A549 (cell line): Measurements from ENCODE around the gene DSCAM. TPM values are rescaled to one million over a fixed set of nuclear protein-coding genes. Genes with fewer than 3 reads are reported as not detected.
A peak's percentile ranks its signal among the peaks of the same experiment; 100 is the strongest.

Experiments
- ATAC-seq, 2 experiments: fragments of 200-7000 bp in 1 of 2; fragments of >200 bp in 1 of 2; cut with Nextera tagmentation in 1 of 2; cut with Tn5 transposase in 1 of 2; 3 replicates each; pipeline versions ENCODE4 v1.8.0 to v1.9.1; 2018 to 2020; ENCODE audit warnings: mild to moderate bottlenecking in 1 of 2, moderate library complexity in 1 of 2
- CTCF ChIA-PET: fragments of 300-600 bp; sonication (Branson Sonifier 250); formaldehyde crosslinking; extraction: SDS; loops from one replicate; lab custom pipeline; 2021; ENCODE audit warnings: antibody characterized with exemption, inconsistent platforms; lab: Yijun Ruan, JAX
- POLR2A ChIA-PET: fragments of 350-600 bp; formaldehyde crosslinking; extraction: SDS; loops from one replicate; lab custom pipeline; 2021; ENCODE audit warnings: antibody characterized with exemption, inconsistent platforms; lab: Yijun Ruan, JAX
- DNase-seq, 2 experiments: peaks; one replicate each; pipeline versions ENCODE4 v3.0.0 to v3.0.0-alpha.2; 2011 to 2016; ENCODE audit warnings: low read depth in 1 of 2, low spot score in 1 of 2
- FAIRE-seq: peaks from 2 replicates; lab custom pipeline; 2011; peaks lifted over from hg19 to GRCh38; lab: Jason Lieb, UNC
- H3K27ac ChIP-seq, 2 experiments: fragments of >200 bp; sonication (Bioruptor Twin); formaldehyde crosslinking; 3 replicates each; pipeline ENCODE4 v1.5.1; 2016 to 2017
- H3K4me1 ChIP-seq: fragments of >200 bp; sonication (Bioruptor Twin); formaldehyde crosslinking; 3 replicates; pipeline ENCODE4 v1.6.1; 2016
- H3K4me2 ChIP-seq: fragments of >200 bp; sonication (Bioruptor Twin); formaldehyde crosslinking; 3 replicates; pipeline ENCODE4 v1.6.1; 2016
- H3K4me3 ChIP-seq: fragments of >200 bp; sonication (Bioruptor Twin); formaldehyde crosslinking; 3 replicates; pipeline ENCODE4 v1.5.1; 2016
- H3K9me3 ChIP-seq: fragments of >200 bp; sonication (Bioruptor Twin); formaldehyde crosslinking; 3 replicates; pipeline ENCODE4 v1.6.1; 2016
- BHLHE40 ChIP-seq: IDR thresholded peaks from 2 replicates; pipeline ENCODE4 v1.6.1; 2012; ENCODE audit warnings: low read depth, low read length, inconsistent platforms
- CHD2 ChIP-seq: fragments of 150-350 bp; IDR thresholded peaks from 2 replicates; pipeline ENCODE4 v1.6.1; 2014; ENCODE audit warnings: low read length; ENCODE audit not compliant: partially characterized antibody
- EHF ChIP-seq: fragments of 250-450 bp; sonication (Bioruptor Pico); IDR thresholded peaks from 2 replicates; pipeline ENCODE4 v1.5.0; 2020; ENCODE audit warnings: mild to moderate bottlenecking
- EHMT2 ChIP-seq: fragments of 200-600 bp; sonication (generic); IDR thresholded peaks from 2 replicates; pipeline ENCODE4 v1.6.1; 2016; ENCODE audit warnings: antibody characterized with exemption, low read depth, mild to moderate bottlenecking, moderate library complexity
- ESRRA ChIP-seq: fragments of 150-350 bp; IDR thresholded peaks from 2 replicates; pipeline ENCODE4 v1.6.1; 2014; ENCODE audit warnings: mild to moderate bottlenecking, low read length, borderline replicate concordance
- HDAC2 ChIP-seq: fragments of 200-600 bp; sonication (generic); IDR thresholded peaks from 2 replicates; pipeline ENCODE4 v1.6.1; 2016
- HEYL ChIP-seq: fragments of 250-450 bp; sonication (Bioruptor Pico); IDR thresholded peaks from 2 replicates; pipeline ENCODE4 v1.8.0; 2021; ENCODE audit warnings: mild to moderate bottlenecking, moderate library complexity
- HOXA7 ChIP-seq: fragments of 250-450 bp; sonication (Bioruptor Pico); IDR thresholded peaks from 2 replicates; pipeline ENCODE4 v1.5.0; 2020; ENCODE audit warnings: mild to moderate bottlenecking, moderate library complexity
- HOXB13 ChIP-seq: fragments of 250-450 bp; sonication (Bioruptor Pico); IDR thresholded peaks from 2 replicates; pipeline ENCODE4 v1.5.0; 2020; ENCODE audit warnings: low read depth, mild to moderate bottlenecking, moderate library complexity
- JUNB ChIP-seq: fragments of >200 bp; sonication (Bioruptor Twin); formaldehyde crosslinking; IDR thresholded peaks from 2 replicates; pipeline ENCODE4 v1.6.1; 2016
- KDM5A ChIP-seq: fragments of 200-600 bp; sonication (generic); IDR thresholded peaks from 2 replicates; pipeline ENCODE4 v1.6.1; 2016; ENCODE audit warnings: antibody characterized with exemption, mild to moderate bottlenecking
- MAFK ChIP-seq: fragments of 450-650 bp; IDR thresholded peaks from 2 replicates; pipeline ENCODE4 v1.6.1; 2014; ENCODE audit not compliant: partially characterized antibody
- POLR2AphosphoS2 ChIP-seq: conservative IDR thresholded peaks from 2 replicates; pipeline ENCODE4 v1.6.1; 2012; ENCODE audit warnings: low read length, improper control_type of control experiment, inconsistent platforms
- RAD21 ChIP-seq, 2 experiments: fragments of >200 bp in 1 of 2; sonication (Bioruptor Twin) in 1 of 2; formaldehyde crosslinking in 1 of 2; IDR thresholded peaks in 1 of 2; conservative IDR thresholded peaks in 1 of 2; 2 replicates in 1 of 2; 3 replicates in 1 of 2; pipeline ENCODE4 v1.6.1; 2012 to 2018; ENCODE audit warnings: inconsistent platforms in 1 of 2
- RFX5 ChIP-seq: fragments of 450-650 bp; IDR thresholded peaks from 2 replicates; pipeline ENCODE4 v1.7.1; 2014; ENCODE audit warnings: antibody characterized with exemption, mild to moderate bottlenecking, moderate library complexity
- RNF2 ChIP-seq: fragments of 200-600 bp; sonication (generic); IDR thresholded peaks from 2 replicates; pipeline ENCODE4 v1.6.1; 2016; ENCODE audit warnings: low read depth, mild to moderate bottlenecking, antibody characterized with exemption, moderate library complexity, borderline replicate concordance
- SMC3 ChIP-seq: fragments of >200 bp; sonication (Bioruptor Twin); formaldehyde crosslinking; IDR thresholded peaks from 3 replicates; pipeline ENCODE4 v1.6.1; 2018; ENCODE audit warnings: inconsistent platforms
- SREBF2 ChIP-seq: fragments of 450-650 bp; IDR thresholded peaks from 2 replicates; pipeline ENCODE4 v1.6.1; 2014; ENCODE audit warnings: mild to moderate bottlenecking, moderate library complexity
- ZFP36 ChIP-seq: fragments of 450-650 bp; IDR thresholded peaks from 2 replicates; pipeline ENCODE4 v1.6.1; 2014; ENCODE audit warnings: borderline replicate concordance; ENCODE audit not compliant: partially characterized antibody
- WGBS: methylation state at CpG from one replicate; pipeline ENCODE4 v1.1.6; 2017; ENCODE audit errors: missing lambda C conversion rate; 5-methylcytosine and 5-hydroxymethylcytosine counted together
- polyA plus RNA-seq, 4 experiments: library from polyadenylated mRNA; depleted of rRNA in 3 of 4; stranded (reverse); fragments of >200 nt; fragmentation: RNase III in 1 of 4; extraction: RNeasy Plus Mini Kit Qiagen cat#74134 plus additional on column Dnase treatment in 1 of 4; gene quantifications; 2 replicates in 3 of 4; 3 replicates in 1 of 4; pipeline ENCODE4 v1.2.3, GENCODE V29; 2011 to 2017
- TF ChIP-seq, protein P1 (sequence below): fragments of >200 bp; sonication (Bioruptor Twin); formaldehyde crosslinking; IDR thresholded peaks from 2 replicates; pipeline ENCODE4 v1.6.1; 2016
- TF ChIP-seq, protein P2 (sequence below): fragments of >200 bp; sonication (Bioruptor Twin); formaldehyde crosslinking; IDR thresholded peaks from 3 replicates; pipeline ENCODE4 v1.5.1; 2016
- TF ChIP-seq, protein P3 (sequence below): fragments of >200 bp; sonication (Bioruptor Twin); formaldehyde crosslinking; IDR thresholded peaks from 3 replicates; pipeline ENCODE4 v1.6.1; 2016
- TF ChIP-seq, protein P4 (sequence below): fragments of 200-600 bp; sonication (generic); IDR thresholded peaks from 2 replicates; pipeline ENCODE4 v1.6.1; 2016; ENCODE audit warnings: antibody characterized with exemption, mild to moderate bottlenecking, moderate library complexity

The DSCAM gene
- polyA plus RNA-seq, 2 of the 4 experiments (the other 2 are of a cell fraction) = not detected

DNA sequence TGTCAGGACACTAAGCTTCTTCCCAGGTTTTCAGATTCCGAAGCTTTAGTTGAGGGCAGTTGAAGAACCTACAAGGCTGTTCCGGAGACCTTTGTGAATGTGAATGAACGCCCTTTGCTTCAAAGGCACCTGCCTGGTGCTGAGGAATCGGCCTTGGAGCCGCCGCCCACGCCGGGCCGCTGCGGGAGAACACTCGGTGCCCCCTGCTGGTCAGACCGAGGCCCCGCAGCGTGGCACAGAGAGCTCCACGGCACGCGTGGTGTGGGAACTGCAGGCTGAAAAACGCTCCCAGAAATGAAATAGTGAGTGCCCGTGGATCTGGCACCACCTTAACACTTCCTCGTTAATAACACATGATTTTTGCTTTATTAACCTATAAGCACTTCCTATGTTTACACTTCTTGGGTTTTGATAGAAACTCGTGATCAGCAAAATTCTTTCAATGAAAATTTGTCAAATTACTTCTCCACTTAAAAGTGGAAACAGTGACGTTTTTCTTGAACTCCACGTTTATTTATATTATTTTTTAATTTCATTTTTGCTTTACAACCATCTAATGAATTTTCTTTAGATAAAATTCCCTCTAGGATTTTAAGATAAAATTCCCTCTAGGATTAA, 460.6 kb downstream of the DSCAM start:
- POLR2A ChIA-PET = no interaction called here
- Histone ChIP-seq H3K4me2 (peak overlapping the region; percentile 34; the same call in 1 of the 3 replicates), H3K9me3 (no peaks in the 10 kb centered on the region), H3K27ac (no peak overlapping the region), H3K4me3 (no peak overlapping the region), H3K4me1 (no peaks in the 10 kb centered on the region)
- DNase-seq (peak; percentile 3 to 14), FAIRE-seq (no peak), ATAC-seq (peak; percentile 59 to 74; a peak in 4 of 6 replicates)
- 4% methylated on average over 20 of the region's 23 CpGs for WGBS
- TF ChIP-seq HOXB13 (CRISPR knock-in tag) (no peak), EHF (no peak), RAD21 (conservative IDR thresholded peaks at IDR 0.05 in 1 of 2, IDR thresholded peaks at IDR 0.05 in 1 of 2) (peak in 1 of 2 experiments; percentile 19; a peak in 1 of 5 replicates), EHMT2 (no peak), POLR2AphosphoS2 (no peak), JUNB (no peak), ZFP36 (no peak), CHD2 (no peak), SREBF2 (no peak), ESRRA (no peak), HDAC2 (no peak), SMC3 (peak; percentile 24; the same call in 1 of the 3 replicates), MAFK (peak; percentile 4)
- TF ChIP-seq, protein P1, sequence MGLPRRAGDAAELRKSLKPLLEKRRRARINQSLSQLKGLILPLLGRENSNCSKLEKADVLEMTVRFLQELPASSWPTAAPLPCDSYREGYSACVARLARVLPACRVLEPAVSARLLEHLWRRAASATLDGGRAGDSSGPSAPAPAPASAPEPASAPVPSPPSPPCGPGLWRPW = no peak
- TF ChIP-seq, protein P2, sequence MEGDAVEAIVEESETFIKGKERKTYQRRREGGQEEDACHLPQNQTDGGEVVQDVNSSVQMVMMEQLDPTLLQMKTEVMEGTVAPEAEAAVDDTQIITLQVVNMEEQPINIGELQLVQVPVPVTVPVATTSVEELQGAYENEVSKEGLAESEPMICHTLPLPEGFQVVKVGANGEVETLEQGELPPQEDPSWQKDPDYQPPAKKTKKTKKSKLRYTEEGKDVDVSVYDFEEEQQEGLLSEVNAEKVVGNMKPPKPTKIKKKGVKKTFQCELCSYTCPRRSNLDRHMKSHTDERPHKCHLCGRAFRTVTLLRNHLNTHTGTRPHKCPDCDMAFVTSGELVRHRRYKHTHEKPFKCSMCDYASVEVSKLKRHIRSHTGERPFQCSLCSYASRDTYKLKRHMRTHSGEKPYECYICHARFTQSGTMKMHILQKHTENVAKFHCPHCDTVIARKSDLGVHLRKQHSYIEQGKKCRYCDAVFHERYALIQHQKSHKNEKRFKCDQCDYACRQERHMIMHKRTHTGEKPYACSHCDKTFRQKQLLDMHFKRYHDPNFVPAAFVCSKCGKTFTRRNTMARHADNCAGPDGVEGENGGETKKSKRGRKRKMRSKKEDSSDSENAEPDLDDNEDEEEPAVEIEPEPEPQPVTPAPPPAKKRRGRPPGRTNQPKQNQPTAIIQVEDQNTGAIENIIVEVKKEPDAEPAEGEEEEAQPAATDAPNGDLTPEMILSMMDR = peak; percentile 38; the same call in 2 of the 3 replicates
- TF ChIP-seq, protein P3, sequence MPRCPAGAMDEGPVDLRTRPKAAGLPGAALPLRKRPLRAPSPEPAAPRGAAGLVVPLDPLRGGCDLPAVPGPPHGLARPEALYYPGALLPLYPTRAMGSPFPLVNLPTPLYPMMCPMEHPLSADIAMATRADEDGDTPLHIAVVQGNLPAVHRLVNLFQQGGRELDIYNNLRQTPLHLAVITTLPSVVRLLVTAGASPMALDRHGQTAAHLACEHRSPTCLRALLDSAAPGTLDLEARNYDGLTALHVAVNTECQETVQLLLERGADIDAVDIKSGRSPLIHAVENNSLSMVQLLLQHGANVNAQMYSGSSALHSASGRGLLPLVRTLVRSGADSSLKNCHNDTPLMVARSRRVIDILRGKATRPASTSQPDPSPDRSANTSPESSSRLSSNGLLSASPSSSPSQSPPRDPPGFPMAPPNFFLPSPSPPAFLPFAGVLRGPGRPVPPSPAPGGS = no peak
- CTCF ChIA-PET = interaction anchor here (0.6 to 2.2 kb wide), 15 partner anchors 8 to 463 kb away, joined by 3 to 8 read pairs (median 4); no protein-coding TSS in a partner anchor

DNA sequence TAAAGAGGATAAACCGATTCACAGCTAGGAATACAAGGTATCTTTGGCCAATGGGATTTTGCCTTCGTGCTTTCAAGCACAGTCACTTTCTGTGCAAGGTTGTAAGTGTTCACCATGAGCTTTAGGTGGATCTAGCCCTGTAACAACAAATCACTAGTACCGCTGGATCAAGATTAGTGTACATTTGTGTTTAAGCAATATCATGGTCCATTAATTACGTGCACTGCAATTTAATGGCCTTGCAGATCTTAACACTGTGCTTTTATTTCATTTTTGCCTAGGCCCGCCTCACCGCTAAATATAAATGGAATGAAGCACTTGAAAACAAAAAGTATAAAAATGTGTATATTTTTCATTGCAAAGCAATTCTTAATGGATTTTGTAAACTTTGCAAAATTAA, 461.1 kb downstream of the DSCAM start:
- ChIA-PET POLR2A (no interaction called here), CTCF (interaction anchor here (0.6 to 2.2 kb wide), 15 partner anchors 8 to 462 kb away, joined by 3 to 8 read pairs (median 4); no protein-coding TSS in a partner anchor)
- 19% methylated on average over 6 of the region's 6 CpGs for WGBS
- no peak overlapping the region for H3K4me3 ChIP-seq
- no peak for TF ChIP-seq KDM5A
- no peak for TF ChIP-seq HOXA7 (CRISPR knock-in tag)
- TF ChIP-seq, all 56 proteins: peak for 0
- Histone ChIP-seq H3K27ac (no peak overlapping the region), H3K4me1 (no peaks in the 10 kb centered on the region), H3K9me3 (no peaks in the 10 kb centered on the region), H3K4me2 (peak overlapping the region; percentile 34; the same call in 1 of the 3 replicates)
- ATAC-seq (no peak), DNase-seq (no peak), FAIRE-seq (no peak)

DNA sequence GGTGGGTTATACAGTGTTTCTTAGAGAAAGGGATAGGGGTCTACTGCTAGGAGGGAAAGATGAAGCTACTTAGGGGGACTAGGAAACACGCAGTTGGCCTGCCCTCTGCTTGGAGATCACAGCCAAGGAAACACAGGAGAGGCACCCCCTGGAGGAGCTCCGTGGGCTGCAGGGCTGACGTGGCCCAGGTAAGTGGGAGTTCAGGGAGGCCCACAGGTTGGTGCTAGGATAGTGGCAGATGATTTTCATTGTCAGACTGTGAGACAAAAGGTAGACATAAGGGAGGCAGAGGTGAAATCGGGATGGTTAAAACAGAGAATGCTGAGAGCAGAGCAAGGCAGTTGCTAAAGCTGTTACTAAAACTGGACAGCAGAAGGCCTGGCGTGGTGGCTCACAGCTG, 463.0 kb downstream of the DSCAM start:
- H3K4me3 ChIP-seq = no peak overlapping the region
- ChIA-PET POLR2A (no interaction called here), CTCF (interaction anchor here (1.0 kb wide), 1 partner anchor 11 kb away, joined by 3 read pairs; no protein-coding TSS in a partner anchor)
- ATAC-seq = no peak
- H3K4me1 ChIP-seq = no peaks in the 10 kb centered on the region
- 3% methylated on average over 5 of the region's 5 CpGs for WGBS
- DNase-seq = no peak
- H3K9me3 ChIP-seq = no peaks in the 10 kb centered on the region
- H3K27ac ChIP-seq = no peak overlapping the region
- no peak overlapping the region for H3K4me2 ChIP-seq
- FAIRE-seq = no peak
- TF ChIP-seq, protein P1 = no peak
- TF ChIP-seq, protein P4, sequence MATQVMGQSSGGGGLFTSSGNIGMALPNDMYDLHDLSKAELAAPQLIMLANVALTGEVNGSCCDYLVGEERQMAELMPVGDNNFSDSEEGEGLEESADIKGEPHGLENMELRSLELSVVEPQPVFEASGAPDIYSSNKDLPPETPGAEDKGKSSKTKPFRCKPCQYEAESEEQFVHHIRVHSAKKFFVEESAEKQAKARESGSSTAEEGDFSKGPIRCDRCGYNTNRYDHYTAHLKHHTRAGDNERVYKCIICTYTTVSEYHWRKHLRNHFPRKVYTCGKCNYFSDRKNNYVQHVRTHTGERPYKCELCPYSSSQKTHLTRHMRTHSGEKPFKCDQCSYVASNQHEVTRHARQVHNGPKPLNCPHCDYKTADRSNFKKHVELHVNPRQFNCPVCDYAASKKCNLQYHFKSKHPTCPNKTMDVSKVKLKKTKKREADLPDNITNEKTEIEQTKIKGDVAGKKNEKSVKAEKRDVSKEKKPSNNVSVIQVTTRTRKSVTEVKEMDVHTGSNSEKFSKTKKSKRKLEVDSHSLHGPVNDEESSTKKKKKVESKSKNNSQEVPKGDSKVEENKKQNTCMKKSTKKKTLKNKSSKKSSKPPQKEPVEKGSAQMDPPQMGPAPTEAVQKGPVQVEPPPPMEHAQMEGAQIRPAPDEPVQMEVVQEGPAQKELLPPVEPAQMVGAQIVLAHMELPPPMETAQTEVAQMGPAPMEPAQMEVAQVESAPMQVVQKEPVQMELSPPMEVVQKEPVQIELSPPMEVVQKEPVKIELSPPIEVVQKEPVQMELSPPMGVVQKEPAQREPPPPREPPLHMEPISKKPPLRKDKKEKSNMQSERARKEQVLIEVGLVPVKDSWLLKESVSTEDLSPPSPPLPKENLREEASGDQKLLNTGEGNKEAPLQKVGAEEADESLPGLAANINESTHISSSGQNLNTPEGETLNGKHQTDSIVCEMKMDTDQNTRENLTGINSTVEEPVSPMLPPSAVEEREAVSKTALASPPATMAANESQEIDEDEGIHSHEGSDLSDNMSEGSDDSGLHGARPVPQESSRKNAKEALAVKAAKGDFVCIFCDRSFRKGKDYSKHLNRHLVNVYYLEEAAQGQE = no peak
- TF ChIP-seq HEYL (CRISPR knock-in tag) (no peak), RFX5 (no peak), RNF2 (no peak), RAD21 (conservative IDR thresholded peaks at IDR 0.05 in 1 of 2, IDR thresholded peaks at IDR 0.05 in 1 of 2) (no peak), BHLHE40 (no peak)
- TF ChIP-seq, protein P2 = no peak
